GM19395 (cell line): ENCODE results near the gene PCK2.
"Not testable (repeated sequence)": the region's sequence is repeated elsewhere in the genome, so short reads cannot be mapped to it uniquely, and the experiment has no call there.

Experiments
- ATAC-seq: cut with Tn5 transposase; IDR thresholded peaks from one replicate; pipeline ENCODE4 v1.9.1; 2021; ENCODE audit warnings: mild to moderate bottlenecking, moderate library complexity; ENCODE audit not compliant: unreplicated experiment

PCK2 gene

GRCh38 chr14:24093207-24093900 lies 757 bp upstream of the PCK2 start:
- no peak for ATAC-seq

- peak; percentile 0 for ATAC-seq
Observed at GRCh38 chr14:24094841-24095270, 745 bp downstream of the PCK2 start.

- peak; percentile 71 for ATAC-seq
Observed at GRCh38 chr14:24095271-24096068, 1.4 kb downstream of the PCK2 start.

GRCh38 chr14:24096545-24097181 lies 2.6 kb downstream of the PCK2 start:
- no peak for ATAC-seq

- no peak for ATAC-seq
Observed at GRCh38 chr14:24098229-24098926, 4.3 kb downstream of the PCK2 start.

- ATAC-seq = no peak
Observed at GRCh38 chr14:24098927-24099813, 5.1 kb downstream of the PCK2 start.

- ATAC-seq = no peak
Observed at GRCh38 chr14:24100197-24100981, 6.3 kb downstream of the PCK2 start.

GRCh38 chr14:24100982-24101494 lies 6.9 kb downstream of the PCK2 start:
- no peak for ATAC-seq

- no peak for ATAC-seq
Observed at GRCh38 chr14:24102357-24103048, 8.4 kb downstream of the PCK2 start.

- ATAC-seq = no peak
Observed at GRCh38 chr14:24103451-24103850, 9.3 kb downstream of the PCK2 start.

GRCh38 chr14:24105609-24106239 lies 11.6 kb downstream of the PCK2 start:
- ATAC-seq = not testable (repeated sequence)

GRCh38 chr14:24106672-24107271 lies 12.7 kb downstream of the PCK2 start:
- ATAC-seq = no peak

GRCh38 chr14:24108336-24108874 lies 14.3 kb downstream of the PCK2 start:
- ATAC-seq = no peak

GRCh38 chr14:24110060-24110459 lies 15.9 kb downstream of the PCK2 start:
- no peak for ATAC-seq

- ATAC-seq = no peak
Observed at GRCh38 chr14:24110523-24110922, 16.4 kb downstream of the PCK2 start.

GRCh38 chr14:24113379-24113800 lies 19.3 kb downstream of the PCK2 start:
- ATAC-seq = no peak

- peak; percentile 34 for ATAC-seq
Observed at GRCh38 chr14:24113801-24114531, 19.9 kb downstream of the PCK2 start.
